K562 (cell line): ENCODE measurements around the gene GPT2. TPM values are rescaled to one million over a fixed set of nuclear protein-coding genes. Genes with fewer than 3 reads are reported as not detected.

Source experiments
- ATAC-seq: fragments of 200-7000 bp; cut with Tn5 transposase; 3 replicates; pipeline ENCODE4 v1.9.1; 2020; ENCODE audit warnings: moderate library complexity
- BruUV-seq: library from RNA; stranded (reverse); fragments of 400-500 nt; replicated peaks from 2 replicates; lab custom pipeline; 2021; lab: Mats Ljungman, UMichigan
- CTCF ChIA-PET: fragments of 300-600 bp; formaldehyde crosslinking; extraction: SDS; loops from one replicate; lab custom pipeline; 2021; ENCODE audit warnings: low intra/inter-chr PET ratio; lab: Yijun Ruan, JAX
- POLR2A ChIA-PET: fragments of 300-600, 350-650 bp; sonication (Branson Sonifier 250); formaldehyde crosslinking; extraction: SDS; loops from one replicate; lab custom pipeline; 2021; ENCODE audit warnings: antibody characterized with exemption, inconsistent platforms; lab: Yijun Ruan, JAX
- DNase-seq, 4 experiments: peaks; one replicate each; pipeline versions ENCODE4 v3.0.0 to v3.0.0-alpha.2; 2011 to 2018; ENCODE audit warnings: low spot score in 3 of 4, mixed read lengths in 3 of 4; ENCODE audit errors: extremely low read depth in 1 of 4
- FAIRE-seq: peaks from 2 replicates; lab custom pipeline; 2011; peaks lifted over from hg19 to GRCh38; lab: Jason Lieb, UNC
- H2AFZ ChIP-seq: 2 replicates; pipeline ENCODE4 v1.6.0; 2011; ENCODE audit warnings: low read depth, low read length, control low read depth, inconsistent platforms
- H3K27ac ChIP-seq: fragments of 200-600 bp; 3 replicates; pipeline ENCODE4 v1.8.0; 2011; ENCODE audit warnings: low read depth, mild to moderate bottlenecking, control low read depth, inconsistent platforms, low read length, moderate library complexity, mixed read lengths; ENCODE audit errors: extremely low read depth
- H3K27me3 ChIP-seq, 2 experiments: fragments of 300-600 bp in 1 of 2; 2 replicates in 1 of 2; 3 replicates in 1 of 2; pipeline versions ENCODE4 v1.6.0 to v1.8.0; 2011; ENCODE audit warnings: inconsistent platforms in 2 of 2, low read length in 2 of 2, mild to moderate bottlenecking in 1 of 2, mixed read lengths in 1 of 2, moderate library complexity in 1 of 2; ENCODE audit not compliant: control insufficient read depth in 2 of 2, insufficient read depth in 2 of 2
- H3K36me3 ChIP-seq: fragments of 300-600 bp; 3 replicates; pipeline ENCODE4 v1.8.0; 2011; ENCODE audit warnings: mild to moderate bottlenecking, low read length, inconsistent platforms; ENCODE audit not compliant: control insufficient read depth, insufficient read depth
- H3K4me1 ChIP-seq, 2 experiments: fragments of 200-600 bp in 1 of 2; replicated peaks in 1 of 2; 2 replicates in 1 of 2; 3 replicates in 1 of 2; pipeline versions ENCODE4 v1.5.1 to v1.8.0; 2011; ENCODE audit warnings: inconsistent platforms in 2 of 2, low read length in 2 of 2, mild to moderate bottlenecking in 1 of 2, mixed read lengths in 1 of 2, moderate library complexity in 1 of 2; ENCODE audit not compliant: control insufficient read depth in 2 of 2, insufficient read depth in 2 of 2
- H3K4me2 ChIP-seq: 2 replicates; pipeline ENCODE4 v1.6.1; 2011; ENCODE audit warnings: low read length, control low read depth, inconsistent platforms, mixed read lengths; ENCODE audit not compliant: insufficient read depth
- H3K4me3 ChIP-seq: fragments of 200-600 bp; sonication (generic), shearing (Covaris generic); 2 replicates; pipeline ENCODE4 v1.5.1; 2016; ENCODE audit warnings: control low read depth, inconsistent platforms
- H3K79me2 ChIP-seq: fragments of 200-600 bp; 3 replicates; pipeline ENCODE4 v1.8.0; 2011; ENCODE audit warnings: low read length, inconsistent platforms; ENCODE audit not compliant: control insufficient read depth, insufficient read depth
- H3K9ac ChIP-seq, 2 experiments: 2 replicates each; pipeline versions ENCODE4 v1.6.0 to v1.6.1; 2011; ENCODE audit warnings: low read depth in 2 of 2, low read length in 2 of 2, control low read depth in 1 of 2, inconsistent platforms in 1 of 2, mild to moderate bottlenecking in 1 of 2, mixed read lengths in 1 of 2; ENCODE audit not compliant: insufficient read depth in 1 of 2
- H3K9me1 ChIP-seq: one replicate; pipeline ENCODE4 v1.6.0; 2011; ENCODE audit warnings: inconsistent platforms, mild to moderate bottlenecking, low read length, moderate library complexity; ENCODE audit not compliant: control insufficient read depth, insufficient read depth
- H3K9me3 ChIP-seq: replicated peaks from 2 replicates; pipeline ENCODE4 v1.5.1; 2011; ENCODE audit warnings: low read depth, low read length, inconsistent platforms; ENCODE audit not compliant: control insufficient read depth, insufficient read depth
- H4K20me1 ChIP-seq: replicated peaks from 2 replicates; pipeline ENCODE4 v1.6.1; 2011; ENCODE audit warnings: low read length, inconsistent platforms, mixed read lengths; ENCODE audit not compliant: control insufficient read depth, insufficient read depth
- RBM14 ChIP-seq: fragments of 200-400 bp; formaldehyde crosslinking; IDR thresholded peaks from 2 replicates; pipeline ENCODE4 v1.6.1; 2018; ENCODE audit warnings: low read depth, mild to moderate bottlenecking, low read length, moderate library complexity, borderline replicate concordance; ENCODE audit not compliant: insufficient read depth
- TBP ChIP-seq: optimal IDR thresholded peaks from 2 replicates; pipeline ENCODE3; 2011; ENCODE audit warnings: low read depth, low read length, improper control_type of control experiment
- ZNF175 ChIP-seq: fragments of 200-800 bp; sonication (Bioruptor generic); IDR thresholded peaks from 2 replicates; pipeline ENCODE4 v1.6.1; 2016; ENCODE audit warnings: low read depth, mild to moderate bottlenecking, missing genetic modification characterization, missing compliant biosample characterization
- WGBS: fragments of 100-300 bp; shearing (Covaris generic); methylation state at CpG from one replicate; pipeline ENCODE4 v1.1.6; 2016; ENCODE audit warnings: low coverage, mixed read lengths; ENCODE audit not compliant: insufficient coverage; ENCODE audit errors: missing lambda C conversion rate; 5-methylcytosine and 5-hydroxymethylcytosine counted together
- in situ Hi-C: fragments of 300-500 bp; cut with MboI; formaldehyde crosslinking; loops from 4 replicates; pipeline ENCODE4 v1.15.0; 2018; ENCODE audit warnings: inconsistent platforms, mixed read lengths
- intact Hi-C: fragments of 100-400 bp; cut with micrococcal nuclease; formaldehyde crosslinking; loops from 2 replicates; pipeline ENCODE4 v1.14.2; 2022
- polyA plus RNA-seq, 8 experiments: library from polyadenylated mRNA; depleted of rRNA in 4 of 8; stranded (reverse) in 5 of 8; unstranded in 3 of 8; fragments of >200 nt; fragmentation: Nextera tagmentation in 2 of 8; fragmentation: Illumina TruSeq in 1 of 8; extraction: Ambion mirVana in 2 of 8; extraction: Trizol in 1 of 8; gene quantifications; 2 replicates each; pipeline versions ENCODE4 v1.2.1 to v1.2.3, GENCODE V29; 2011 to 2014; ENCODE audit warnings: inconsistent platforms in 1 of 8, missing spikeins in 1 of 8
- total RNA-seq, 7 experiments: library from RNA; depleted of rRNA in 6 of 7; stranded (reverse); fragments of >200 nt in 6 of 7; fragmentation: Illumina TruSeq in 2 of 7; extraction: Trizol in 2 of 7; gene quantifications; 2 replicates each; pipeline versions ENCODE4 v1.2.1 to v1.2.3, GENCODE V29; 2011 to 2021; ENCODE audit warnings: low replicate concordance in 1 of 7

Gene GPT2
- total and polyA plus RNA-seq, 9 of the 15 experiments (the other 6 are each of a cell fraction or from before 2014, with no cell fraction given) = 0.79 to 14.4 (median 5.8) TPM

DNA sequence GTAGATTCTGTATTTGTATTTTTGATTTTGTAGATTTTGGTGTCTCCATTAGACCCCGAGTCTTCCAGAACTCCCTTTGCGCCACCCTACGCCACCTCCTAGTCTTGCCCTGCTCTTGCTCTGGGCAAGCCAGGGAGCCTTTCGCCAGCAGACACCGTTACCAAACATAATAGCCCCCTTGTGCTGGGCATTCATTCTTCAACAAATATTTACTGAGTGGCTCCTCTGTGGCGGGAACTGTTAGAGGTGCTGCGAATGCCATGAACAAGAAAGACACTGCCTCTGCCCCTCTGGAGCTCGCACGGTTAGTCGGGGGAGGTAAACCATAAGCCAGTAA lies 841 bp upstream of the GPT2 start:
- ATAC-seq = no peak
- intact Hi-C loops = no loop called here
- peak overlapping the region; percentile 95 for H2AFZ ChIP-seq
- TF ChIP-seq TBP (peak; percentile 1), RBM14 (no peak), ZNF175 (CRISPR knock-in tag) (0 out of 2 replicates have a peak, but pooled peaks have one; percentile 4)
- TF ChIP-seq, all 486 proteins: peak for 2
- H3K4me2 ChIP-seq = peak overlapping the region; percentile 84
- H4K20me1 ChIP-seq = peaks cover 4% of the 10 kb centered on the region; the same call in 1 of the 2 replicates
- H3K79me2 ChIP-seq = no peaks in the 10 kb centered on the region
- no peaks in the 10 kb centered on the region for H3K36me3 ChIP-seq
- no peaks in the 10 kb centered on the region for H3K9me1 ChIP-seq
- DNase-seq (no peak), FAIRE-seq (no peak)
- H3K27me3 ChIP-seq = peaks cover 0 to 9% of the 10 kb centered on the region in 2 experiments; a peak in 1 of 5 replicates
- H3K27ac ChIP-seq = peak overlapping the region; percentile 57; the same call in 2 of the 3 replicates
- H3K4me1 ChIP-seq = peaks cover 17 to 19% of the 10 kb centered on the region in 2 experiments
- ChIA-PET CTCF (no interaction called here), POLR2A (interaction anchor here (0.9 to 1.0 kb wide), 3 partner anchors 13 to 52 kb away, joined by 3 to 5 read pairs (median 3); partner anchors contain the start of gene C16orf87)
- peak overlapping the region; percentile 77 for H3K4me3 ChIP-seq
- 65% methylated on average over 8 of the region's 10 CpGs for WGBS
- BruUV-seq = TSS peak; percentile 96
- in situ Hi-C loops = no loop called here
- H3K9ac ChIP-seq = peak overlapping the region; percentile 72 to 94; a peak in 3 of 4 replicates
- no peaks in the 10 kb centered on the region for H3K9me3 ChIP-seq
